Measurements from ENCODE around the gene IGF2R. TPM values are rescaled to one million over a fixed set of nuclear protein-coding genes. Genes with fewer than 3 reads are reported as not detected.

The IGF2R gene
- total RNA-seq, 2 experiments from 2014 or later = 19.3 to 37.6 TPM

DNA sequence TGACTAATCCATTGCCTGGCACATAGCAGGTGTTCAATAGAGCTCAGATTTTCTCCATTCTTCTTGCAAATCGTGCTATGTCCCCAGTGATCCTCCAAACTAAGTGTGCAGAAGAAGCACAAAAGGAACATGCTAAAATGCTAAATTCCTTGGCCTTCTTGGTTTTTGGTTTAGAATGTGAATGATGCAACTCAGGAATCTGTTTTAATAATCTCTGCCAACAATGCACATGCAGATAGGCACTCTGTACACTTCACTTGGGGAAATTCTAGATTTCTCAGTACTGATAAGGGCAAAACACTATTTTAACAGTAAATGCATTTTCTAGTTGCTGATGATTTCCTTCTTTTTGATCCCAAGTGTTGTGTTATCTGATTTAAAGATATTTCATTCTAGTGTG, 188.0 kb downstream of the IGF2R start:
- TF ChIP-seq EZH2phosphoT487 (IDR thresholded peaks at IDR 0.05; ENCODE audit: borderline replicate concordance, low read depth, low read length) = no peak
- TF ChIP-seq, protein P1, sequence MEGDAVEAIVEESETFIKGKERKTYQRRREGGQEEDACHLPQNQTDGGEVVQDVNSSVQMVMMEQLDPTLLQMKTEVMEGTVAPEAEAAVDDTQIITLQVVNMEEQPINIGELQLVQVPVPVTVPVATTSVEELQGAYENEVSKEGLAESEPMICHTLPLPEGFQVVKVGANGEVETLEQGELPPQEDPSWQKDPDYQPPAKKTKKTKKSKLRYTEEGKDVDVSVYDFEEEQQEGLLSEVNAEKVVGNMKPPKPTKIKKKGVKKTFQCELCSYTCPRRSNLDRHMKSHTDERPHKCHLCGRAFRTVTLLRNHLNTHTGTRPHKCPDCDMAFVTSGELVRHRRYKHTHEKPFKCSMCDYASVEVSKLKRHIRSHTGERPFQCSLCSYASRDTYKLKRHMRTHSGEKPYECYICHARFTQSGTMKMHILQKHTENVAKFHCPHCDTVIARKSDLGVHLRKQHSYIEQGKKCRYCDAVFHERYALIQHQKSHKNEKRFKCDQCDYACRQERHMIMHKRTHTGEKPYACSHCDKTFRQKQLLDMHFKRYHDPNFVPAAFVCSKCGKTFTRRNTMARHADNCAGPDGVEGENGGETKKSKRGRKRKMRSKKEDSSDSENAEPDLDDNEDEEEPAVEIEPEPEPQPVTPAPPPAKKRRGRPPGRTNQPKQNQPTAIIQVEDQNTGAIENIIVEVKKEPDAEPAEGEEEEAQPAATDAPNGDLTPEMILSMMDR (conservative IDR thresholded peaks at IDR 0.05; ENCODE audit: low read length) = no peak
- no peaks in the 10 kb centered on the region for H3K4me1 ChIP-seq (ENCODE audit: insufficient read depth, low read length, poor library complexity, severe bottlenecking)
- no peaks in the 10 kb centered on the region for H3K36me3 ChIP-seq (ENCODE audit: insufficient read depth, low read length)
- no peaks in the 10 kb centered on the region for H4K20me1 ChIP-seq (ENCODE audit: insufficient read depth, low read length)
- BruUV-seq (replicated peaks) = no TSS peak
- no peaks in the 10 kb centered on the region for H3K9me3 ChIP-seq (ENCODE audit: low read length)
- POLR2A ChIA-PET = interaction anchor here (0.6 kb wide), 1 partner anchor 598 kb away, joined by 3 read pairs; no protein-coding TSS in a partner anchor
- no peaks in the 10 kb centered on the region for H3K9me2 ChIP-seq (ENCODE audit: insufficient read depth, low read length)
- no peak overlapping the region for H2AFZ ChIP-seq (ENCODE audit: low read length)
- intact Hi-C loops (cut with micrococcal nuclease; ENCODE audit: unreplicated experiment) = no loop called here
- no peaks in the 10 kb centered on the region for H3K79me2 ChIP-seq (ENCODE audit: insufficient read depth, low read depth, low read length)
- no peak overlapping the region for H3K27ac ChIP-seq (ENCODE audit: low read depth, low read length, poor library complexity, severe bottlenecking)
- CTCF ChIA-PET (ENCODE audit: unreplicated experiment) = no interaction called here
- no peak overlapping the region for H3K4me2 ChIP-seq (ENCODE audit: low read length)
- no peak overlapping the region for H3K4me3 ChIP-seq (ENCODE audit: low read depth, low read length, poor library complexity, severe bottlenecking)
- DNase-seq (ENCODE audit: low spot score) = no peak

DNA sequence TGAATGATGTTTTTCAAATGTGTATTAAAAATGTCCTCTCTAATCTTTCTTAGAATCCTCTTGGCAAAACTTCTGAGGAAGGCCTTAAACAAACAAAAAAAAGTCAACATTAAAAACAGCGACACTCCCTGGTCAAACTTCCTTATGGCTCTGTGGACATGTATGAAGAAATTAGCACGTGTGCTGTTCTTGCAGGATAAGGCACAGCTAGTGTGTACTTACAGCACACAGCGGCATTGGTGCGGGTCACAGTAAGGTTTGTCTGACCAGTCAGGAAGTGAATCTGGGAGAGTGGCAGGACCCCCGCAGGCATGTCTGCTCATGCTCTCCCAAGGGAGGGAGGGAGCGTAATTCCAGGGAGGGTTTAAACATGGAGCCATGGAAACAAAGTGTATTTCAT, 191.6 kb downstream of the IGF2R start:
- H3K27ac ChIP-seq (ENCODE audit: low read depth, low read length, poor library complexity, severe bottlenecking) = no peak overlapping the region
- no peaks in the 10 kb centered on the region for H3K36me3 ChIP-seq (ENCODE audit: insufficient read depth, low read length)
- H3K4me1 ChIP-seq (ENCODE audit: insufficient read depth, low read length, poor library complexity, severe bottlenecking) = no peaks in the 10 kb centered on the region
- no peak overlapping the region for H2AFZ ChIP-seq (ENCODE audit: low read length)
- no peaks in the 10 kb centered on the region for H3K9me2 ChIP-seq (ENCODE audit: insufficient read depth, low read length)
- no peak overlapping the region for H3K4me3 ChIP-seq (ENCODE audit: low read depth, low read length, poor library complexity, severe bottlenecking)
- ChIA-PET CTCF (ENCODE audit: unreplicated experiment) (no interaction called here), POLR2A (no interaction called here)
- H3K4me2 ChIP-seq (ENCODE audit: low read length) = no peak overlapping the region
- TF ChIP-seq EZH2phosphoT487 (IDR thresholded peaks at IDR 0.05; ENCODE audit: borderline replicate concordance, low read depth, low read length) = no peak
- BruUV-seq (replicated peaks) = no TSS peak
- no peaks in the 10 kb centered on the region for H3K9me3 ChIP-seq (ENCODE audit: low read length)
- no peaks in the 10 kb centered on the region for H3K79me2 ChIP-seq (ENCODE audit: insufficient read depth, low read depth, low read length)
- no peak for DNase-seq (ENCODE audit: low spot score)
- no peaks in the 10 kb centered on the region for H4K20me1 ChIP-seq (ENCODE audit: insufficient read depth, low read length)
- intact Hi-C loops (cut with micrococcal nuclease; ENCODE audit: unreplicated experiment) = no loop called here

Other genes with a start within 250 kb of the IGF2R start
- 93.3 and 99.3 TPM in 2 replicates for gene WTAP, start 241.6 kb upstream of the IGF2R start, total RNA-seq (2014; rRNA removed; shearing (Covaris generic))
- 115 and 117 TPM in 2 replicates for gene WTAP, start 241.6 kb upstream of the IGF2R start, total RNA-seq (2022)
- 39.4 and 42.4 TPM in 2 replicates for gene ACAT2, start 207.0 kb upstream of the IGF2R start, total RNA-seq (2014; rRNA removed; shearing (Covaris generic))
- 90.1 and 110 TPM in 2 replicates for gene ACAT2, start 207.0 kb upstream of the IGF2R start, total RNA-seq (2022)
- 319 and 321 TPM in 2 replicates for gene TCP1, start 179.5 kb upstream of the IGF2R start, total RNA-seq (2014; rRNA removed; shearing (Covaris generic))
- 340 and 386 TPM in 2 replicates for gene TCP1, start 179.5 kb upstream of the IGF2R start, total RNA-seq (2022)
- 128 and 147 TPM in 2 replicates for gene MRPL18, start 178.6 kb upstream of the IGF2R start, total RNA-seq (2014; rRNA removed; shearing (Covaris generic))
- gene MRPL18, start 178.6 kb upstream of the IGF2R start, total RNA-seq (2022) = 102 and 117 TPM in 2 replicates
- not detected in 2 replicates for gene PNLDC1, start 168.8 kb upstream of the IGF2R start, total RNA-seq (2014; rRNA removed; shearing (Covaris generic))
- not detected in 2 replicates for gene PNLDC1, start 168.8 kb upstream of the IGF2R start, total RNA-seq (2022)
- under 0.01 TPM in 1 of 2 replicates, not detected in the other for gene MAS1, start 78.1 kb upstream of the IGF2R start, total RNA-seq (2014; rRNA removed; shearing (Covaris generic))
- not detected in 2 replicates for gene MAS1, start 78.1 kb upstream of the IGF2R start, total RNA-seq (2022)
- not detected in 2 replicates for gene SLC22A1, start 152.7 kb downstream of the IGF2R start, total RNA-seq (2014; rRNA removed; shearing (Covaris generic))
- gene SLC22A1, start 152.7 kb downstream of the IGF2R start, total RNA-seq (2022) = 0.35 TPM in 1 of 2 replicates, not detected in the other